Body of pancreas (tissue), 4 donors: Measurements from ENCODE around the gene LITAFD.

Source experiments
- POLR2A ChIP-seq, 3 donors: fragments of 450-650 bp; IDR thresholded peaks; one replicate each; pipeline ENCODE4 v1.6.1; 2016; ENCODE audit warnings: antibody characterized with exemption in 3 of 3, mild to moderate bottlenecking in 2 of 3
- TF ChIP-seq, protein P1 (sequence below), 7 experiments: fragments of 450-650 bp in 4 of 7; fragments of 200-600 bp in 3 of 7; sonication (generic) in 3 of 7; IDR thresholded peaks; one replicate each; pipeline ENCODE4 v1.5.1; 2016 to 2019; ENCODE audit warnings: antibody characterized with exemption in 7 of 7

DNA sequence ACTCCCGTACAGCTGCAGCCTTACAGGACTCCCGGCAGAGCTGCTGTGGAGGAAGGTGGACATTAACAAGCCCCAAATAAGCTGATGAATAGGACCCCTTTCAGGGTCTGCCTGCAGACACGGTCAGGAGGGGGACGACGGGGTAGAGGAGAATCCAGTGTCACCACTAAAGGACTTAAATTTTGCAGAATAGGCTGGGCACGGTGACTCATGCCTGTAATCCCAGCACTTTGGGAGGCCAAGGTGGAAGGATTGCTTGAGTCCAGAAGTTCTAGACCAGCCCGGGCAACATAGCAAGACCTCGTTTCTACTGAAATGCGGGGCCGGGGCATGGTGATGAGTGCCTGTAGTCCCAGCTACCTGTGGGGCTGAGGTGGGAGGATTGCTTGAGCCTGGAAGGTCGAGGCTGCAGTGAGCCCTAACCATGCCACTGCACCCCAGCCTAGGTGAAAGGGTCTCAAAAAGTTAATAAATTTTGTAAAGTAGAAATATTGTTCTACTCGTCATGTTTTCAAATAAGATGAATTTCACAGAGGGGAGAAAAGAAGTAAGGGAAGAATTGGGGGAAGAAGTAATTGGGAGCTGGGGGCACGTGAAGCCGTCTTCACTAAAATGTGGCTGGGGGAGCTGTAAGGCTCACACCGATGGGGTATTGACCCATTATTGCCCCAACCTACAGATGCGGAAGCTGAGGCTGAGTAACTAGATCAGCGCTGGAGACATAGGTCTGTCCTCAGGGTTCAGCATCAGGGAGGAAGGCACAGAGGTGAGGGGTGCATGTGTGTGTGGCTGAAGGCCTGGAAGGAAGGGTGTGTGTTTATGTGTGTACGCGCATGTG is 4.7 kb downstream of the LITAFD start:
- TF ChIP-seq, protein P1, sequence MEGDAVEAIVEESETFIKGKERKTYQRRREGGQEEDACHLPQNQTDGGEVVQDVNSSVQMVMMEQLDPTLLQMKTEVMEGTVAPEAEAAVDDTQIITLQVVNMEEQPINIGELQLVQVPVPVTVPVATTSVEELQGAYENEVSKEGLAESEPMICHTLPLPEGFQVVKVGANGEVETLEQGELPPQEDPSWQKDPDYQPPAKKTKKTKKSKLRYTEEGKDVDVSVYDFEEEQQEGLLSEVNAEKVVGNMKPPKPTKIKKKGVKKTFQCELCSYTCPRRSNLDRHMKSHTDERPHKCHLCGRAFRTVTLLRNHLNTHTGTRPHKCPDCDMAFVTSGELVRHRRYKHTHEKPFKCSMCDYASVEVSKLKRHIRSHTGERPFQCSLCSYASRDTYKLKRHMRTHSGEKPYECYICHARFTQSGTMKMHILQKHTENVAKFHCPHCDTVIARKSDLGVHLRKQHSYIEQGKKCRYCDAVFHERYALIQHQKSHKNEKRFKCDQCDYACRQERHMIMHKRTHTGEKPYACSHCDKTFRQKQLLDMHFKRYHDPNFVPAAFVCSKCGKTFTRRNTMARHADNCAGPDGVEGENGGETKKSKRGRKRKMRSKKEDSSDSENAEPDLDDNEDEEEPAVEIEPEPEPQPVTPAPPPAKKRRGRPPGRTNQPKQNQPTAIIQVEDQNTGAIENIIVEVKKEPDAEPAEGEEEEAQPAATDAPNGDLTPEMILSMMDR (IDR thresholded peaks at IDR 0.05), result no peak
- no peak for TF ChIP-seq POLR2A (IDR thresholded peaks at IDR 0.05)
